Myometrial cell (primary cell): ENCODE measurements around the gene STX2. TPM values are rescaled to one million over a fixed set of nuclear protein-coding genes. Genes with fewer than 3 reads are reported as not detected.

Experiments used
- total RNA-seq: library from RNA; depleted of rRNA; stranded (reverse); fragments of >200 nt; gene quantifications from 2 replicates; pipeline ENCODE4 v1.2.3, GENCODE V29; 2015

The STX2 gene
- 32.3 and 48.2 TPM in 2 replicates for total RNA-seq

GRCh38 chr12:130838951-130839769 lies at the start of gene STX2:
Gene STX2, minus strand, starts transcription at chr12:130839250. Its CDS starts 151 bp downstream, at chr12:130839099.

GRCh38 chr12:130871286-130872178 lies 32.5 kb upstream of the STX2 start, which contains the start of gene RAN:
Gene RAN, plus strand, starts transcription at chr12:130872066. Its CDS starts 528 bp downstream, at chr12:130872594.

Other genes with a start within 250 kb of the STX2 start
- not detected in 2 replicates for gene RIMBP2, start 123.0 kb downstream of the STX2 start, total RNA-seq
- 460 and 522 TPM in 2 replicates for gene RAN, start 32.8 kb upstream of the STX2 start, total RNA-seq
- gene ADGRD1, start 114.7 kb upstream of the STX2 start, total RNA-seq, result not detected in 2 replicates